GM23248 (cell line): ENCODE results near the gene RNU5D-1. TPM values are rescaled to one million over a fixed set of nuclear protein-coding genes. Genes with fewer than 3 reads are reported as not detected.

Experiments
- DNase-seq: peaks from one replicate; pipeline ENCODE4 v3.0.0-alpha.2; 2015
- H2AFZ ChIP-seq: fragments of 200-600 bp; sonication (generic); 2 replicates; pipeline ENCODE4 v1.6.1; 2016; ENCODE audit warnings: antibody characterized with exemption
- H3F3A ChIP-seq: fragments of 200-600 bp; sonication (generic); 2 replicates; pipeline ENCODE4 v1.6.1; 2016; ENCODE audit warnings: mild to moderate bottlenecking, antibody characterized with exemption, mixed run types; ENCODE audit not compliant: insufficient read depth
- H3K27ac ChIP-seq: fragments of 200-600 bp; sonication (generic); 2 replicates; pipeline ENCODE4 v1.5.1; 2016; ENCODE audit warnings: mild to moderate bottlenecking
- H3K27me3 ChIP-seq: fragments of 200-600 bp; sonication (generic); replicated peaks from 2 replicates; pipeline ENCODE4 v1.6.1; 2016; ENCODE audit warnings: mild to moderate bottlenecking; ENCODE audit not compliant: insufficient read depth
- H3K36me3 ChIP-seq: fragments of 200-600 bp; sonication (generic); 2 replicates; pipeline ENCODE4 v1.6.1; 2016; ENCODE audit warnings: low read depth, mild to moderate bottlenecking
- H3K4me1 ChIP-seq: fragments of 200-600 bp; sonication (generic); 2 replicates; pipeline ENCODE4 v1.6.1; 2016; ENCODE audit warnings: mild to moderate bottlenecking; ENCODE audit not compliant: insufficient read depth
- H3K4me2 ChIP-seq: fragments of 200-600 bp; sonication (generic); one replicate; pipeline ENCODE4 v1.6.1; 2016; ENCODE audit warnings: mild to moderate bottlenecking; ENCODE audit not compliant: unreplicated experiment
- H3K4me3 ChIP-seq: fragments of 200-600 bp; sonication (generic); 2 replicates; pipeline ENCODE4 v1.5.1; 2016; ENCODE audit warnings: mild to moderate bottlenecking
- H3K79me2 ChIP-seq: fragments of 200-600 bp; sonication (generic); 2 replicates; pipeline ENCODE4 v1.6.1; 2016; ENCODE audit warnings: mild to moderate bottlenecking; ENCODE audit not compliant: insufficient read depth
- H3K9ac ChIP-seq: fragments of 200-600 bp; sonication (generic); 2 replicates; pipeline ENCODE4 v1.6.1; 2016; ENCODE audit warnings: mild to moderate bottlenecking
- H3K9me2 ChIP-seq: fragments of 200-600 bp; sonication (generic); 2 replicates; pipeline ENCODE4 v1.6.1; 2016; ENCODE audit warnings: mixed run types, mild to moderate bottlenecking, moderate library complexity; ENCODE audit not compliant: insufficient read depth
- H3K9me3 ChIP-seq: fragments of 200-600 bp; sonication (generic); one replicate; pipeline ENCODE4 v1.6.1; 2017; ENCODE audit warnings: low read depth
- H4K20me1 ChIP-seq: fragments of 200-600 bp; sonication (generic); 2 replicates; pipeline ENCODE4 v1.6.0; 2016; ENCODE audit not compliant: insufficient read depth
- EZH2 ChIP-seq: fragments of 200-600 bp; sonication (generic); IDR thresholded peaks from 2 replicates; pipeline ENCODE4 v1.6.1; 2018; ENCODE audit warnings: antibody characterized with exemption, mild to moderate bottlenecking; ENCODE audit not compliant: insufficient read depth, poor library complexity, severe bottlenecking
- EZH2phosphoT487 ChIP-seq: fragments of 200-600 bp; sonication (generic); IDR thresholded peaks from 2 replicates; pipeline ENCODE4 v1.6.1; 2018; ENCODE audit warnings: antibody characterized with exemption, moderate library complexity, mild to moderate bottlenecking, low read depth; ENCODE audit not compliant: insufficient read depth
- WGBS, 2 experiments: methylation state at CpG; one replicate each; pipeline ENCODE4 v1.1.6; 2015 to 2017; ENCODE audit warnings: low lambda C conversion rate in 2 of 2, low coverage in 1 of 2; ENCODE audit errors: missing lambda C conversion rate in 2 of 2; 5-methylcytosine and 5-hydroxymethylcytosine counted together
- in situ Hi-C: fragments of 300-500 bp; cut with MboI; formaldehyde crosslinking; loops from 2 replicates; pipeline ENCODE4 v1.15.0; 2020
- polyA plus RNA-seq: library from polyadenylated mRNA; unstranded; fragments of >200 nt; fragmentation: Nextera tagmentation; extraction: Ambion mirVana; gene quantifications from 2 replicates; pipeline ENCODE4 v1.2.1, GENCODE V29; 2016
- total RNA-seq: library from RNA; depleted of rRNA; stranded (reverse); fragments of >200 nt; shearing (Covaris generic); gene quantifications from 2 replicates; pipeline ENCODE4 v1.2.3, GENCODE V29; 2014

Gene RNU5D-1
- total and polyA plus RNA-seq, 2 experiments from 2014 or later: not detected

GRCh38 chr1:44757420-44757819 lies 26.4 kb upstream of the RNU5D-1 start:
- no peaks in the 10 kb centered on the region for H3K36me3 ChIP-seq
- in situ Hi-C loops: no loop called here
- no peaks in the 10 kb centered on the region for H3F3A ChIP-seq
- H3K9me3 ChIP-seq: no peaks in the 10 kb centered on the region
- no peaks in the 10 kb centered on the region for H4K20me1 ChIP-seq
- DNase-seq: no peak
- no peak overlapping the region for H3K4me2 ChIP-seq
- H3K9me2 ChIP-seq: no peaks in the 10 kb centered on the region
- WGBS, 2 experiments: 98 to 100% methylated on average over 2 of the region's 2 CpGs
- H3K79me2 ChIP-seq: no peaks in the 10 kb centered on the region
- no peak overlapping the region for H2AFZ ChIP-seq
- H3K4me3 ChIP-seq: no peak overlapping the region
- no peak overlapping the region for H3K9ac ChIP-seq
- no peak overlapping the region for H3K27ac ChIP-seq
- H3K27me3 ChIP-seq: no peaks in the 10 kb centered on the region
- TF ChIP-seq EZH2 (no peak), EZH2phosphoT487 (no peak)
- no peaks in the 10 kb centered on the region for H3K4me1 ChIP-seq

DNA sequence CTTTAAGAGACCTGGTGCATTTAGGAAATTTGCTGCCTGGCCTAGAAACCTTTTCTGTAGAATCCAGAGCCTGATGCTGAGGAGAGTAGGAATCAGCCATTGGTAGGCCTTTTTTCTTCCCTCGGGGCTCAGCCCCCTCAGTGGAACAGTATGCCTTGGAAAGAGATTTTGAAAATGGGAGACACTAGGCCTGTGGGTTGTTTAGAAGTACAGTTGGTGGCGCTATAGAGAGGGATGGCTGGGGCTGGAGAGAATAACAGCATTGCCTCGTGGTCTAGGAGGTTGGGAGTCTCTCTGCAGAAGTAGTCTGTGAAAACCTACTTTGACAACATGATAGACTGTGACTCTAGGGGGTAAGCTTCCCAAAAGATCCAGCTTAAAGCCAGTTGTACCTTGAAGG lies 16.9 kb upstream of the RNU5D-1 start:
- no peaks in the 10 kb centered on the region for H3K9me2 ChIP-seq
- no peak overlapping the region for H3K4me3 ChIP-seq
- H2AFZ ChIP-seq: no peak overlapping the region
- no peak overlapping the region for H3K27ac ChIP-seq
- TF ChIP-seq EZH2 (no peak), EZH2phosphoT487 (no peak)
- H3F3A ChIP-seq: no peaks in the 10 kb centered on the region
- in situ Hi-C loops: no loop called here
- H3K27me3 ChIP-seq: no peaks in the 10 kb centered on the region
- H3K4me1 ChIP-seq: 0 out of 2 replicates have a peak, but pooled peaks cover under 1% of the 10 kb centered on the region
- DNase-seq: no peak
- no peak overlapping the region for H3K9ac ChIP-seq
- H3K36me3 ChIP-seq: no peaks in the 10 kb centered on the region
- peaks cover 37% of the 10 kb centered on the region for H3K79me2 ChIP-seq
- no peak overlapping the region for H3K4me2 ChIP-seq
- WGBS, 2 experiments: 73 to 79% methylated on average over 3 of the region's 3 CpGs
- no peaks in the 10 kb centered on the region for H4K20me1 ChIP-seq
- no peaks in the 10 kb centered on the region for H3K9me3 ChIP-seq

DNA sequence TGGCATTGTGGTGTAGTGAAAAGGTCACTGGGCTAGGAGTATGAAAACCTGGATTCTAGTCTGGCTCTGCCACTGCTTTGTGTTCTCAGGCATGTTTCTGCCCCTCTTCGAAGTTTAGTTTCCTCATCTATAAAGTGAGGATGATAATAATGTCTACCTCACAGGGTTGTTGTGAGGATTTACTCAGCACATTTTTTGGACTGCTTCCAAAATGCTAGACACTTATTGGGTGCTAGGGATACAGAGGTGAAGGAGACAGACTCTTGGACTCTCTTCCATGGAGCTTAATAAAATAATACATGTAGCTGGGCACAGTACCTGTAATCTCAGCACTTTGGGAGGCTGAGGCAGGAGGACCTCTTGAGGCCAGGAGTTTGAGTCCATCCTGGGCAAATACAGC lies 12.2 kb upstream of the RNU5D-1 start:
- Histone ChIP-seq H2AFZ (peak overlapping the region; percentile 64; the same call in 1 of the 2 replicates), H3K9me2 (no peaks in the 10 kb centered on the region), H3K4me3 (no peak overlapping the region), H3F3A (no peaks in the 10 kb centered on the region), H4K20me1 (no peaks in the 10 kb centered on the region), H3K4me1 (peaks cover 12% of the 10 kb centered on the region; the same call in 1 of the 2 replicates), H3K36me3 (no peaks in the 10 kb centered on the region), H3K4me2 (no peak overlapping the region), H3K27me3 (no peaks in the 10 kb centered on the region), H3K9ac (no peak overlapping the region; the same call in 1 of the 2 replicates), H3K27ac (no peak overlapping the region), H3K79me2 (peaks cover 69% of the 10 kb centered on the region), H3K9me3 (no peaks in the 10 kb centered on the region)
- in situ Hi-C loops: no loop called here
- DNase-seq: peak; percentile 24
- TF ChIP-seq EZH2phosphoT487 (no peak), EZH2 (no peak)
- WGBS, 2 experiments: 95% methylated on average over 1 of the region's 1 CpG

- Histone ChIP-seq H3K4me3 (peak overlapping the region; percentile 87), H3K27me3 (no peaks in the 10 kb centered on the region), H3K9me2 (no peaks in the 10 kb centered on the region), H3K36me3 (no peaks in the 10 kb centered on the region), H3K9me3 (no peaks in the 10 kb centered on the region), H3K27ac (no peak overlapping the region), H3F3A (no peaks in the 10 kb centered on the region), H3K4me2 (peak overlapping the region; percentile 87), H2AFZ (peak overlapping the region; percentile 95), H4K20me1 (no peaks in the 10 kb centered on the region), H3K4me1 (peaks cover 12% of the 10 kb centered on the region; the same call in 1 of the 2 replicates), H3K9ac (peak overlapping the region; percentile 84), H3K79me2 (peaks cover 55% of the 10 kb centered on the region)
- peak; percentile 40 for DNase-seq
- 2 to 4% methylated on average over 14 of the region's 14 CpGs for WGBS, 2 experiments
- in situ Hi-C loops: no loop called here
- TF ChIP-seq EZH2 (no peak), EZH2phosphoT487 (no peak)
Measured at GRCh38 chr1:44740179-44740617, 9.2 kb upstream of the RNU5D-1 start.
